ENCODE measurements around the gene KRTAP10-11. TPM values are rescaled to one million over a fixed set of nuclear protein-coding genes. Genes with fewer than 3 reads are reported as not detected.
"Not testable (repeated sequence)": the region's sequence is repeated elsewhere in the genome, so short reads cannot be mapped to it uniquely, and the experiment has no call there.

The KRTAP10-11 gene
- total RNA-seq, 1 donor, result not detected

GRCh38 chr21:44684483-44684882 lies 38.3 kb downstream of the KRTAP10-11 start:
- TF ChIP-seq CTCF (IDR thresholded peaks at IDR 0.05; ENCODE audit: insufficient read depth, low read length), result no peak
- no peak for DNase-seq (ENCODE audit: low read depth)
- H3K4me3 ChIP-seq (ENCODE audit: low read depth, low read length), result no peak overlapping the region

DNA sequence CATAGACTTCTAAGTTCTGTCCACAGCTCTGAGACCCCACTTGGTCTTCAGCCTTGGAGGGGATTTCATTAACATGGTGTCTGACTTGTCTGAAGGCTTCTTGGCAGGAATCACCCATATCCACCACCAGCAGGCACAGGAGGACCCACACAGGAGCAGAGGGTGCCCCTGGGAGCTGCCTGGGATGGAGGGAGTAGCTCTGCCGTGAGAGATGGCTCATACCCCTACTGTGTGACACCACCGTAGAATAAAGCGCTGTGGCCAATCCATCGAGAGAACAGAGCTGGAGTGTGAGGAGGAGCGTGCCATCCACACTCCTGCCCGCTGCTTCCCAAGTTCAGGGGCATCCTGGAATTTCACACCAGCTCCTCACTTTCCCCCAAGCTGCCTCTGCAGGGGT lies 38.8 kb downstream of the KRTAP10-11 start:
- not testable (repeated sequence) for DNase-seq (ENCODE audit: low read depth); H3K4me3 ChIP-seq (ENCODE audit: low read depth, low read length)

GRCh38 chr21:44686000-44686781 lies 40.0 kb downstream of the KRTAP10-11 start:
- DNase-seq (ENCODE audit: low read depth), result no peak
- no peak for TF ChIP-seq CTCF (IDR thresholded peaks at IDR 0.05; ENCODE audit: insufficient read depth, low read length)
- no peak overlapping the region for H3K4me3 ChIP-seq (ENCODE audit: low read depth, low read length)

DNA sequence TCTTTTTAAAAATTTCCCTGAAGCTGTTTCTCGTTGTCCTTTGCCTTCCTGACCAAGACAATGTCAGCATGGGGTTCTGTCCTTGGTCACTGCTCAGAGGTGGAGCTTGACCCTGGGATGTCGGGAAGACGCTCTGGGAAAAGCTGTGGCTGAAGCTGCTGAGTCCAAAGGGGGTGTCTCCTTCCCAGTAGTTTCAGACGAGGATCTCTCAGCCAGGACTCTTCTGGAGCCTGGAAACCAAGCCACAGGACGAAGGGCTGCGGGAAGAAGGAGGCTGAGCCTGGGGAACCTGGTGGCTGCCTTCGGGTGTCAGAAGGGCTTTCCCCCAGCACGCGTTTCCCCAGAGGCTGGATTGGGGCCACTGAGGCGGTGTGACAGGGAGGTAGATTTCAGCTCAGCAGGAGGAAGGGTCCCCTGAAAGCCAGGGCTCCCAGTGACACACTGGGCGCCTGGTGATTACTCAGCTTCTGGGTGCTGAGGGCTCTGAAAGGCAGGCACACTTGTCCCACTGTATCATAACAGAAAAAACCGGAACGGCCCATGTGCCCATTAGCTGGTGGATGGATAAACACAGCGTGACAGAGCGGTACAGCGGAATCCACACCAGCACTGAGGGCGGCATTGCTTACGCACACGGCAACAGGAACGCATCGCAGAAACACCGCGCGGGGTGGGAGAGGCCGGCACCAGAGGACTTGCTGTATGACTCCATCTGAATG lies 40.8 kb downstream of the KRTAP10-11 start:
- DNase-seq (ENCODE audit: low read depth), result no peak
- H3K4me3 ChIP-seq (ENCODE audit: low read depth, low read length), result no peak overlapping the region
- TF ChIP-seq CTCF (IDR thresholded peaks at IDR 0.05; ENCODE audit: insufficient read depth, low read length), result no peak

- TF ChIP-seq CTCF (IDR thresholded peaks at IDR 0.05; ENCODE audit: insufficient read depth, low read length), result no peak
- no peak overlapping the region for H3K4me3 ChIP-seq (ENCODE audit: low read depth, low read length)
- DNase-seq (ENCODE audit: low read depth), result no peak
Measured at GRCh38 chr21:44687671-44688070, 41.5 kb downstream of the KRTAP10-11 start.

DNA sequence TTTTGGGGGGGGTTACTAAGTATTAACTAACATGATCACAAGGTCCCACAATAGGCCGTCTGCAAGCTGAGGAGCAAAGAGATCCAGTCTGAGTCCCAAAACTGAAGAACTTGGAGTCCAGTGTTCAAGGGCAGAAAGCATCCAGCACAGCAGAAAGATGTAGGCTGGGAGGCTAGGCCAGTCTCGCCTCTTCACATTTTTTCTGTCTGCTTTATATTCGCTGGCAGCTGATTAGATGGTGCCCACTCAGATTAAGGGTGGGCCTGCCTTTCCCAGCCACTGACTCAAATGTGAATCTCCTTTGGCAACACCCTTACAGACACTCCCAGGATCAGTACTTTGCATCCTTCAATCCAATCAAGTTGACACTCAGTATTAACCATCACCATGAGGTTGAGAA lies 43.5 kb downstream of the KRTAP10-11 start:
- not testable (repeated sequence) for H3K4me3 ChIP-seq (ENCODE audit: low read depth, low read length); DNase-seq (ENCODE audit: low read depth)

DNA sequence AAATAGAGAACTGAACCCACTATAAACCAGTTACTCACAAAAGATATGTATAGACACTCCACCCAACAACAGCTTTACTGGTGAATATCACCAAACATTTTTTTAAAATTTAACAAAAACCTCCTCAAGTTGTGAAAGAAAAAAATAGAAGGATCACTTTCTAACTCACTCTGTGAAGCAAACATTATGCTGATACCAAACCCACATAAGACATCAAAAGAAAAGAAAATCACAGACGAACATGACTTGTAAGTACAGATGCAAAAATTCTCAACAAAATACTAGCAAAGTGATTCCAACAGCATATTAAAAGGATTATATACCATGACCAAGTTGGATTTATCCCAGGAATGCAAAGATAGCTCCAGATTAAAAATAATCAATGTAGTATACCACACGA lies 45.5 kb downstream of the KRTAP10-11 start:
- no peak for DNase-seq (ENCODE audit: low read depth)
- no peak for TF ChIP-seq CTCF (IDR thresholded peaks at IDR 0.05; ENCODE audit: insufficient read depth, low read length)
- H3K4me3 ChIP-seq (ENCODE audit: low read depth, low read length), result no peak overlapping the region

Data from fibroblast of the aortic adventitia (primary cell).